AG20443 (cell line): Measurements from ENCODE around the gene SORL1-AS1.
A peak's percentile ranks its signal among the peaks of the same experiment; 100 is the strongest.

Experiments used
- DNase-seq: peaks from one replicate; pipeline ENCODE4 v3.0.0; 2012; ENCODE audit warnings: low spot score, mixed read lengths

Gene SORL1-AS1

DNA sequence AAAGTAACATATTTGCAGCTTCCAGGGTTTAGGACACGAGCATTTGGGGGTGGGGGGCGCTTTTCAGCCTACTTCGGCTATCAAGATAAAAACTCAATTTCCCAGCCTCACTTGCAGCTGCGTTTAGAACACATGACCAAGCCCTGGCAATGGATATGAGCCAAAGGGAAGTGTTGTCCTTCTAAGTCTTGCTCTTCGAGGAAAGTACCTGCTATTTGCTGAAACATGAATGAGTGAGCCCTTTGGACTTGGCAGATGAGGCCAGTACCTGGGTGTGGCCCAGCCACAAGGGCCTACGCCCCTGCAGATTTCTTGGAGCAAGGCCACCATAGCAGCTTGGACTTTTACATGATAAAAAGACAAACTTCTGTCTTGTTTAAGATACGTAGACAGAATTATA is 60.9 kb downstream of the SORL1-AS1 start:
- peak; percentile 20 for DNase-seq

DNA sequence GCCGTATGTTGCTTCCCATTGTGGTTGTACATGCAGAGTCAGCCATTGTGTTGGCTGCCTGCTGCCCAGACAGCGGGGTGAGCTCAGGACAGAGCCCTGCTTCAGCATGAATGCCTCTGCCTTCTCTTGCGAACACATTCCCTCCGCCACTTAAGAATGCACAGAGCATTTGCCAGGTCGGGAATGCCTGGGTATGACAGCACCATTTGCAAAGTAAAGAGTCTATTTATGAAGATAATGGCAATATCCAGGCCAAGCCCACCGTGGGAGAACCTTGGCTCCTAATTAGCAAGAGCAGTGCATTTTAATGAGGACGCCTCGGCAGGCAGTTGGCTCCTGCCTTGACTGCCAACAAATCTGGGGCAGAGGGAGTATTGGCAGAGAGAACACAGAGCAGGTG is 63.1 kb downstream of the SORL1-AS1 start:
- DNase-seq: peak; percentile 18
